HG03442 (cell line): ENCODE data around the gene HLA-DMA.

Source experiments
- ATAC-seq: cut with Tn5 transposase; IDR thresholded peaks from one replicate; pipeline ENCODE4 v1.9.1; 2021; ENCODE audit warnings: mild to moderate bottlenecking, moderate library complexity; ENCODE audit not compliant: unreplicated experiment

HLA-DMA gene

GRCh38 chr6:32933661-32934085 lies 19.2 kb downstream of the HLA-DMA start:
- ATAC-seq, result no peak

DNA sequence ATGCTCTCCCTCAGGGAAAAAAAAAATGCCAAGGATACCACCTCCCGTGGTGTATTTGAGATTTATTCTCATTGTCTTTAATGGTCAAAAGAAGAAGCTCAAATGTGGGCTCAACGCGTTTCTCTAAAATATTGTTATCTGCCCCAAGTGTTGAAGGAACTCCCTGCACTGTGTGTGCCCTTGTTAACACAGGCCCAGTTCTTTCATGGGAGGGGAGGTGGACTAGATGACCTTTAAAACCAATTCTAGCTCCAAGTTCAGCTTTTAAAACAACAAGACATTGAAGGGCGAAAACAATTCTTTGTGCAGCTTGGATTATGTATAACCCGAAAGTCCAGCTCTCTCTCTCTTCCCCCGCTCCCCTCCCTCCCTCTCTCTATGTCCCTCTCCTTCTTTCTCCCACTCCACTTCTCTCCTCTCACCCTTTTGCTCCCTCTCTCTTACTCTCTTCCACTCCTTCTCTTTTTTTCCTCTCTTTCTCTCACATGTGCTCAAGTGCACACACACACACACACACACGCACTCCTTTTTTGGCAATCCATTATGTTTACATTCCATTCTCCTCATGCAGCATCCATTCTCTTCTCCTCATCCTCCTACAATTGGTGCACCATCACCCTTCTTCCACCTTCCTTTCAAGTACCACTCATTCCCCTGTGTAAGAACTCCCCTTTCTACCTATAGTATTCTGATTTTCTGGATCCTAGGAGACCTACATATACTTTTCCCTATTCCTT lies 20.6 kb downstream of the HLA-DMA start:
- ATAC-seq, result no peak

GRCh38 chr6:32931211-32931610 lies 21.7 kb downstream of the HLA-DMA start:
- ATAC-seq, result no peak

- ATAC-seq, result no peak
Measured at GRCh38 chr6:32922083-32922482, 30.8 kb downstream of the HLA-DMA start.

DNA sequence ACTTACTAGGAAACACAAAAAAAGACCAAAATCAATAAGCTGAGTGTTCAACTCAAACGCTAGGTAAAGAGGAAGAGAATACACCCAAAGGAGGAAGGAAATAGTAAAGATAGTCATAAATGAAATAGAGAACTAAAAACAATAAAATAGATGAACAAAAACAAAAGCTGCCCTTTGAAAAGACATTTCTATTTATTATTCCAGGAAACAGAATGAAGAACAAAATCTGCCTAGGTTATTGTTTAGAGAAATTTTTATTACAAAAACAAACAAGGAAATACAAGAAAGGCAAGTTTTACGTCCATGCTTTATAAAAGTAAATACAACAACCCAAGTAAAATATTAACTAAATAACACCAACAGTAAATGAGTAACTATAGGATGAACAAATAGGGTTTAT lies 32.2 kb downstream of the HLA-DMA start:
- ATAC-seq, result no peak

DNA sequence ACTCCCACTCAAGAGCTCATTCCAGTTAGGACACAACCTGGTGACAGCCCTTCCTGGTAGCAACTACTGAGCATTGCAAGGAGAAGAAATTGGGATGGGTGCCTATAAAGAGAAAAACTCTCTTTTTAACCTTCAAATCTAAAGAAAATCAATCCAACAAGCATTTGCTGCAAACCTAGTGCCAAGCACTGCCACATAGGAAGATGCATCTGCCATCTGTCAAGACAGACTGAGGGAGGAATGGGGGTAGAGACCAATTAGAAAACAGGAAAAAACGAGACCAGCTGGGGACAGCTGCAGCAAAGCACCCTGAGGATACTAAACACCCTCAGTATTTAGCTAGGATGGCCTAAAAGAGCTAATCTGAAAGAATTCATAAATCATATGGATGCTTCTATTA lies 39.9 kb downstream of the HLA-DMA start:
- ATAC-seq, result no peak

- ATAC-seq, result no peak
Measured at GRCh38 chr6:32908897-32909296, 44.0 kb downstream of the HLA-DMA start.

- ATAC-seq, result no peak
Measured at GRCh38 chr6:32906539-32906938, 46.4 kb downstream of the HLA-DMA start.

DNA sequence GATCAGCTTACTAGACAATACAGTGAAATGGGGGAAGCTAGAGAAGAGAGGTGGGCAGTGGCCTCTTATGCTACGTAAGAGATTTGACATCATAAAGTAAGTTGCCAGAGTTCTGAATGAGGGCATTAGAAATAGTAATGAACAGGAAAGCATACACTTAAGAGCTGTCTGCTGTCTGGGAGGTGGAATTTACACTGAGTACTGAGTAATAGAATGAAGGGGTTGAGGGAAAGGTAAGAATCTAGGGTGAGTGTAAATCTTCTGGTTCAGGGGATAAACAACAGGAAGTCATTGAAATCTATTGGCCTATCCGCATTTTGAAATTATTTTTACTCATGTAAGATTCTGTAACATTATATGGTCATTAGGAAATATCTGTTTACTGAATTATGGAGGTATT lies 47.8 kb downstream of the HLA-DMA start:
- no peak for ATAC-seq

GRCh38 chr6:32903952-32904351 lies 48.9 kb downstream of the HLA-DMA start:
- no peak for ATAC-seq
